OCI-LY3 (cell line): Measurements from ENCODE around the gene VPS4B.
"Not testable (repeated sequence)": the region's sequence is repeated elsewhere in the genome, so short reads cannot be mapped to it uniquely, and the experiment has no call there.

ENCODE experiments used
- EZH2phosphoT487 ChIP-seq: fragments of 200-600 bp; shearing (Covaris generic); IDR thresholded peaks from 2 replicates; pipeline ENCODE4 v1.6.1; 2018; ENCODE audit warnings: antibody characterized with exemption, mixed run types, low read depth
- TF ChIP-seq, protein P1 (sequence below): fragments of 200-600, 300-600 bp; sonication (generic); IDR thresholded peaks from 2 replicates; pipeline ENCODE4 v1.5.1; 2014; ENCODE audit warnings: antibody characterized with exemption, low read length, low read depth

DNA sequence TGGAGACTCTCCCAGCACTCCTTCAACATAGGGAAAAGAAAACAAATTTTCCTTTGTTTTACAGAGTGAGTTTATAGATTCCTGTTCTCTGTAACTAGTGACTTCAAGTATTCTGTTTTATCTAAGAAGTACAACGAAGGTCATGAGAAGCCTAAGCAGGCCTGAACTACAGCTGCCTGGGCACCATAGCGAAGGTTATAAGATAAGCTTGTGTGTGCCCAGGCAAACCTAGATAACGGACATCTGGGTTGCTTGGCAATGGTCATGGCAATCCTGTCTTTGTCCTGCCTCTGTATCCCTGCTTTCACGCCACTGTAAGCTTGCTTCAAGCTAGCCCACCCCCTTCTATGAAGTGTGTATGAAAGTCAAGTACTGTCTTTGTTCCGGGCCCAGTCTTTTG, 30.5 kb upstream of the VPS4B start:
- TF ChIP-seq, protein P1, sequence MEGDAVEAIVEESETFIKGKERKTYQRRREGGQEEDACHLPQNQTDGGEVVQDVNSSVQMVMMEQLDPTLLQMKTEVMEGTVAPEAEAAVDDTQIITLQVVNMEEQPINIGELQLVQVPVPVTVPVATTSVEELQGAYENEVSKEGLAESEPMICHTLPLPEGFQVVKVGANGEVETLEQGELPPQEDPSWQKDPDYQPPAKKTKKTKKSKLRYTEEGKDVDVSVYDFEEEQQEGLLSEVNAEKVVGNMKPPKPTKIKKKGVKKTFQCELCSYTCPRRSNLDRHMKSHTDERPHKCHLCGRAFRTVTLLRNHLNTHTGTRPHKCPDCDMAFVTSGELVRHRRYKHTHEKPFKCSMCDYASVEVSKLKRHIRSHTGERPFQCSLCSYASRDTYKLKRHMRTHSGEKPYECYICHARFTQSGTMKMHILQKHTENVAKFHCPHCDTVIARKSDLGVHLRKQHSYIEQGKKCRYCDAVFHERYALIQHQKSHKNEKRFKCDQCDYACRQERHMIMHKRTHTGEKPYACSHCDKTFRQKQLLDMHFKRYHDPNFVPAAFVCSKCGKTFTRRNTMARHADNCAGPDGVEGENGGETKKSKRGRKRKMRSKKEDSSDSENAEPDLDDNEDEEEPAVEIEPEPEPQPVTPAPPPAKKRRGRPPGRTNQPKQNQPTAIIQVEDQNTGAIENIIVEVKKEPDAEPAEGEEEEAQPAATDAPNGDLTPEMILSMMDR = not testable (repeated sequence)
- TF ChIP-seq EZH2phosphoT487 = not testable (repeated sequence)
